GM18858 (cell line): ENCODE measurements around the gene RPS26.
"Not testable (repeated sequence)": the region's sequence is repeated elsewhere in the genome, so short reads cannot be mapped to it uniquely, and the experiment has no call there.

ENCODE experiments used
- ATAC-seq: cut with Tn5 transposase; IDR thresholded peaks from one replicate; pipeline ENCODE4 v1.9.1; 2021; ENCODE audit not compliant: unreplicated experiment

Gene RPS26

GRCh38 chr12:56041552-56042429, at the start of gene RPS26:
Gene RPS26 (plus strand): TSS chr12:56041918. CDS start chr12:56042167, 249 bp downstream.
- peak; percentile 82 for ATAC-seq

GRCh38 chr12:55993230-55993853, 48.4 kb upstream of the RPS26 start:
- ATAC-seq, result no peak

- ATAC-seq, result no peak
Observed at GRCh38 chr12:55995366-55995765, 46.4 kb upstream of the RPS26 start.

GRCh38 chr12:55996201-55996714, 45.5 kb upstream of the RPS26 start:
- ATAC-seq, result no peak

DNA sequence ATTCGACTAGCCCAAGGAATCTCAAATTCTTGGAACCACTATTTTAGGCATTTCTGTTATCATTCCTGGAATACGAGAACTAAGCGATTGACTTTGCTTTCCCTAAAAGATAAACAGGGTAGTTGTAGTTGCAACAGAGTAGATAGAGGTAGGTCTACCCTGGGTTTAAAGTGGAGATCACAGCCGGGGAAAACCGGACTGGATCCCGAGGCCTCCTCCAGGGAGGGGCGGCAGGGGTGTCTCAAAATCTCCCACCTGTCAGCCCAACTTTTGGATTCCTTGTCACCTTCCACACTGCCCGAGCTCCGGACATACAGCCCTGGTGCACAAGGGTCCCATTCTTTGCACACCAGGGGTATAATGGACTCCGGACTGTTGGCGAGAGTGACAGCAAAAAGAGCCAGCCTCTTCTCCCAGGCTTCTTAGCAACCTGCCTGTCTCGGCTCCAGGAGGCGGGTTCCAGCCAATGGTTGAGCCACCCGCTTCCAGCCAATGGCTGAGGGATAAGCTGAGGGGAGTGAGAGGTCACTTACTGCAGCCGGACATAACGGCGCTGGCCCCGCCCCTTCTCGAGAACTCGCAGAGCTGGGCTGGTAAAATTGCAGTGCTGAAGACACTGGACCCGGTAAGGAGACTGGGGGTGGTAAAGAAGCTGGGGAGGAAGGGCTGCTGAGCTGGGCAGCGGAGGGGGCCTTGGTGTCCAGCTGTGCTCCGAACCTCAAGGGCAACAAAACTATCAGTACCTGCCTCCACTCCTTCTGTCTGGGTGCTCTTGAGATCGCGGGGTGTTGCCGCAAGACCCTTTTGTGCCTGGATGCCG, 44.8 kb upstream of the RPS26 start, which contains the start of gene SUOX:
Gene SUOX (plus strand): TSS at position 562 of the 820 bp plus-strand sequence. CDS start 4,946 bp downstream, outside the sequence.
- peak; percentile 94 for ATAC-seq

- ATAC-seq, result no peak
Observed at GRCh38 chr12:55997535-55997859, 44.2 kb upstream of the RPS26 start.

- not testable (repeated sequence) for ATAC-seq
Observed at GRCh38 chr12:55999522-55999921, 42.2 kb upstream of the RPS26 start.

- not testable (repeated sequence) for ATAC-seq
Observed at GRCh38 chr12:55999999-56000540, 41.6 kb upstream of the RPS26 start.

DNA sequence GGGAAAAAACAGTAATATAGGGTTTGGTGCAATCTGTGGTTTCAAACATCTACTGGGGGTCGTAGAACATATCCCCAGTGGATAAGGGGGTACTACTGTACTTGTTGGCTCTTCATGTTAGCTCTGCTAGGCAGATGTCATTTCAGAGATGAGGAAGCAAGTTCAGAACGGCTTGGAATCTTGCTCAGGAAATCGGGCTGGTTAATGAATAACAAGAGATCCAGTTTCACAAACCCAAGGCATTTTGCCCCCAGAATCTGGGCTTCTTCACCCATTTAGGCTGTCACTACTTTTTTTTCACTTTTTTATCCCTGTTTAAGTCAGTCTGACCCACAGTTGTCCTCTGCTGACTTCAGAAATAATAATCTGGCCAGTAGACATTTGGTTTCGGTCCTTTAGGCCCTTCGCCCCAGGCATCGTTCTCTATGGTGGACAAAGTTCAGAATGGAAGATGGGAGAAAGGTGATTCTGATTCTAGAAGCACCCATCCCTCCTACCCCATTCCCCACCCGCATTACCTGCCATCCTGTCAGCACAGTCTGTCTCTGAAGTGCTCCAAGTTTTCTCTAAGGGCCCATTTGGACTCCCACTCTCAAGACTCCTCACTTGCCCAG, 40.1 kb upstream of the RPS26 start:
- no peak for ATAC-seq

- ATAC-seq, result not testable (repeated sequence)
Observed at GRCh38 chr12:56003376-56003775, 38.3 kb upstream of the RPS26 start.

DNA sequence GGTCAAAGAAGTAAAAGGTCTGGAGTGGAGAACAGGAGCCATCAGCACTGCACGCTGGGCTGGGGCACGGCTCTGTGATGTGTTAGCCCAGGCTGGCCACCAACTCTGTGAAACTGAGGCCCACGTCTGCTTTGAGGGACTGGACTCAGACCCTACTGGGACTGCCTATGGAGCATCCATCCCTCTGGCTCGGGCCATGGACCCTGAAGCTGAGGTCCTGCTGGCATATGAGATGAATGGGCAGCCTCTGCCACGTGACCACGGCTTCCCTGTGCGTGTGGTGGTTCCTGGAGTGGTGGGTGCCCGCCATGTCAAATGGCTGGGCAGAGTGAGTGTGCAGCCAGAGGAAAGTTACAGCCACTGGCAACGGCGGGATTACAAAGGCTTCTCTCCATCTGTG, 37.5 kb upstream of the RPS26 start:
- no peak for ATAC-seq

- no peak for ATAC-seq
Observed at GRCh38 chr12:56007564-56008559, 33.9 kb upstream of the RPS26 start.

DNA sequence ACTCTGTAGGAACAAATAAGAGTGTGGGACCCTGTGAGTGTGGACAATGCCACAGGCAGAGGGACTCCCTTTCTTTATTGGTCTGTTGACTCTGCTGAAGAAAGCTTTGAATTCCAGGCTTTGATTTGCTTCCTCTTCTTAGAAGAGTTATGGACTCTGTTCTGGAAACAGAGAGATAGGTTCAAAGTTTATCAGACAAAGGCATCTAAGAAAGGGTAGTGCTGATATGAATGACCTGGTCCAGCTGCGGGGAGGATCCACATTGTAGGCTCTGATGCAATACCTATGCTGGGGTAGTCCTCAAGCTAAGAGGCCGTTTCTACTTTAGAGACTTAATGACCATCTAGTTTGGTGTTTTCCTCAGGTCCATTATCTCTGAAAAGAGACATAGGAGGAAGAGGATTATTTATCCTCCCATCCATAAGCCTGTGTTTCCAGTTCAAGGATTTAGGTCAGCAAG, 31.6 kb upstream of the RPS26 start:
- no peak for ATAC-seq

DNA sequence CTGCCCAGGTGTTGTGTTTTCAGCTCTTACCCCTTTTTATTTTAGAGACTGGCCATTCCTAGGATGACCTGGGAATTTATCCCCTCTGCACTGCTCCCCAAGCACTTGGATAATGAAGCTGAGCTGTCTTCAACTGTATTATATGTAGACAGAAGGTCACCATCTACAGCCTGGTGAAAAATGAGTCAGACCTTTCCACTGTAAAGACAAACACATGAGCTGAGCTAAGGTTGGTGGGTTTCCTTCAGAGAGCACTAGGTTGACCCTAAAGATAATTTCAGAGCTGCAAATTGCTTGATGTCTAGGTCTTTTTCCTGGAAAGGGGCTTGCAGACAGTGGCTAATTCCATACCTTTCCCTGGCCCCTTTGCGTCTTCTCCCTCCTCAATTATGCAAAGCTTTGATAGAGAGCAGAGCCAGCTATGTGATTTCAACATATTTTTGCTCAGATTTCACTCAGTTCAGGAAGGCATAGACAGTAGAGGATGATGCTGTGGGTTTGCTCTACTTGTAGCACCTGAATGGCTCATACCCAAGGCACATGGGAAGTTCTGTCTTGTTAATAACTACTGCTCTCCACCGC, 30.1 kb upstream of the RPS26 start:
- no peak for ATAC-seq

DNA sequence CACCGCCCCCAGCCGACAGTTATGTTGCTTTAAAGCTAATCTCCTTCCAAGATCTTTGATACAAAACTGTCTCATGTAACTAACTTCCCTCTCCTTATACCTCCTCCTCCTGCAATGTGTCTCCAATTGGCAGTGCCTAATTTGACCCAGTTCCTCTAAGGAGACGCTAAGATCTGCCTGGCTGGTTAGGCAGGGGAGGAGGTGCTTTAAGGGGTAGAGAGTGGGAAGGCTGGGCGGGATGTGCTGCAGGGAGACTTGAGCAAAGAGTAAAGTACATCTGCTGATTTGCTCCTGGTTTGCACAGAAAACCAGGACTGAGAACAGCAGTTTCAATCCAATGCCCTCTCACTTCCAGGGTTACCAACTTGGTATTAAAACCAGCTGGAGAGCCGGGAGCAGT, 28.2 kb upstream of the RPS26 start:
- ATAC-seq, result no peak

GRCh38 chr12:56014205-56014604, 27.5 kb upstream of the RPS26 start:
- ATAC-seq, result no peak

DNA sequence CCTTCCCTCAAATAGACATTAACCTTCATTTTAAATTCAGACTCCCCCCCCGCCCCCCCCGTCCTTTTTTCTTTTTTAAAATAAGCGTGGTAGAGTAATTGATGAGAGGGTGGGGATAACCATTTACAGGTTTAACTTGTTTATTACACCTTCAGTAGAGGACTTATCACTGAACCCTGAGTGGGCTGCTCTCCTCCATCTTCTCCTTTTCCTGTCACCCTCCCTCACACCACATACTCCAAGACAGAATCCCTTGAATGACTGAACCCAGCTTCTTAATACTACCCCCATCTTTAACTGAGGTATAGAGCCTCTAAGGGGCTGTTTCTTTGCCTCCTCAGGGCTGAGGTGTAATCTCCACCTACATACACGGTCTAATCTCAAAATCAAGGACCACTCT, 24.5 kb upstream of the RPS26 start:
- ATAC-seq, result no peak

DNA sequence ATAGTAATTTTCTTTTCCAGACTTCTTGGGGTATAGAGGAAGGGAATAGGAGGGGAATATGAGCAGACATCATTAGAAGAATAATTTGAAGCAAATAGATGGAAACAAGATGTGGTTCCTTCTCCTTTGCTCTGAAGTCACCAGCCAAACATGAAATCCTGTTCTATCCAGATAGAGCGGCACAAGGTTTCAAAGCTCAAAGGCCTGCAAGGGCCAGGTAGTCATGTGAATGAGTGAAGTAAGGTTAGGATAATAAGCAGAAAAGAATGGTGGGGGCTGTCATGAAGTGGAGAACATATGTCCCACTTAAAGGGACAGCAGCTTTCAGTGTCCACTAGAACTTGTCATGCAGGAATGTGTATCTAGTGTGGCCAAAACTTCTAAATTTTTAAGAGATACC, 23.4 kb upstream of the RPS26 start:
- no peak for ATAC-seq
